Measurements from ENCODE around the gene CHAC2.
"Not testable (repeated sequence)": the region's sequence is repeated elsewhere in the genome, so short reads cannot be mapped to it uniquely, and the experiment has no call there.

The CHAC2 gene

GRCh38 chr2:53767405-53768241 lies at the start of gene CHAC2:
Gene CHAC2 (plus strand): TSS chr2:53767804. CDS start chr2:53767887, 83 bp downstream.
- peak; percentile 90 for DNase-seq

GRCh38 chr2:53720944-53721343 lies 46.7 kb upstream of the CHAC2 start:
- DNase-seq = not testable (repeated sequence)

GRCh38 chr2:53724536-53724935 lies 43.1 kb upstream of the CHAC2 start:
- no peak for DNase-seq

- no peak for DNase-seq
These were observed 41.9 kb upstream of the CHAC2 start for GRCh38 chr2:53725662-53726061.

GRCh38 chr2:53727921-53728320 lies 39.7 kb upstream of the CHAC2 start:
- no peak for DNase-seq

- no peak for DNase-seq
These were observed 38.4 kb upstream of the CHAC2 start for GRCh38 chr2:53729143-53729762.

- DNase-seq = no peak
These were observed 30.5 kb upstream of the CHAC2 start for GRCh38 chr2:53737091-53737490.

- no peak for DNase-seq
These were observed 28.6 kb upstream of the CHAC2 start for GRCh38 chr2:53739032-53739431.

- no peak for DNase-seq
These were observed 27.4 kb upstream of the CHAC2 start for GRCh38 chr2:53740170-53740569.

GRCh38 chr2:53744395-53745065 lies 23.1 kb upstream of the CHAC2 start:
- no peak for DNase-seq

- no peak for DNase-seq
These were observed 17.4 kb upstream of the CHAC2 start for GRCh38 chr2:53750041-53750768.

- no peak for DNase-seq
These were observed 15.9 kb upstream of the CHAC2 start for GRCh38 chr2:53751728-53752127.

- DNase-seq = no peak
These were observed 15.2 kb upstream of the CHAC2 start for GRCh38 chr2:53752385-53752784.

GRCh38 chr2:53753041-53753440 lies 14.6 kb upstream of the CHAC2 start:
- DNase-seq = no peak

- no peak for DNase-seq
These were observed 12.5 kb upstream of the CHAC2 start for GRCh38 chr2:53755121-53755520.

- DNase-seq = no peak
These were observed 11.0 kb upstream of the CHAC2 start for GRCh38 chr2:53756644-53757043.

GRCh38 chr2:53757206-53757605 lies 10.4 kb upstream of the CHAC2 start:
- not testable (repeated sequence) for DNase-seq

GRCh38 chr2:53765767-53766166 lies 1.8 kb upstream of the CHAC2 start:
- DNase-seq = no peak

- no peak for DNase-seq
These were observed 588 bp downstream of the CHAC2 start for GRCh38 chr2:53768242-53768542.

- DNase-seq = no peak
These were observed 1.8 kb downstream of the CHAC2 start for GRCh38 chr2:53769318-53769945.

- DNase-seq = no peak
These were observed 2.7 kb downstream of the CHAC2 start for GRCh38 chr2:53770264-53770663.

- DNase-seq = no peak
These were observed 9.5 kb downstream of the CHAC2 start for GRCh38 chr2:53777134-53777533.
